Panc1 (cell line): ENCODE measurements around the gene PDGFD.

Experiments used
- SIN3A ChIP-seq: IDR thresholded peaks from 2 replicates; pipeline ENCODE4 v1.6.1; 2012; ENCODE audit warnings: low read depth, mild to moderate bottlenecking, low read length, moderate library complexity, borderline replicate concordance; ENCODE audit not compliant: insufficient read depth
- TF ChIP-seq, protein P1 (sequence below): fragments of 450-650 bp; IDR thresholded peaks from 2 replicates; pipeline ENCODE4 v1.5.1; 2017; ENCODE audit warnings: mild to moderate bottlenecking

DNA sequence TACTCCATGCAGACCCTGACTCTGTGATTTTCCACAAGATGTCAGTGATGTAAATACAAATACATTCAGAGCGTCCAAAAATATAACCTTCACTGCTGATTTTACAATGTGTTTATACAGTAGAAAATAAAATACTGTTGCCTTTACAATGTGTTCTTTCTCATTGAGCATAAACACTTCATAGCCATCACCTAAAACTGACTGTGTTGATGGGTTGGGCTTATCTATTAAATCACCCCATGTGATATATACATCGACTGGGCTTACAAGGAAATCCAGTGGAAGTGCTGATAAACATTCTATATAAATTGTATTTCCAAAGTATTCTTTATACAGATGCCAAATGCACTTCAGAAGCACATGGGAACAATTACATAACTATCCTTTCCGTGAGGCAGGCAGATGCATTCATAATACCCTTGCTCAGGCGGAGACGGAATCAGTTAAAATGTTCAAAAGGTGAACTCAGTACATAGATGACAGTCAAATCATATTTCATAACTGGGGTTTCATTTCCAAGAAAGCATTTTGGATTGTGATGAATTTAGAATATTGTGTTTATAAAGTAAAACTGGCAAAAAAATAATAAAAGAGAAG, 99.8 kb downstream of the PDGFD start:
- no peak for TF ChIP-seq SIN3A
- TF ChIP-seq, protein P1, sequence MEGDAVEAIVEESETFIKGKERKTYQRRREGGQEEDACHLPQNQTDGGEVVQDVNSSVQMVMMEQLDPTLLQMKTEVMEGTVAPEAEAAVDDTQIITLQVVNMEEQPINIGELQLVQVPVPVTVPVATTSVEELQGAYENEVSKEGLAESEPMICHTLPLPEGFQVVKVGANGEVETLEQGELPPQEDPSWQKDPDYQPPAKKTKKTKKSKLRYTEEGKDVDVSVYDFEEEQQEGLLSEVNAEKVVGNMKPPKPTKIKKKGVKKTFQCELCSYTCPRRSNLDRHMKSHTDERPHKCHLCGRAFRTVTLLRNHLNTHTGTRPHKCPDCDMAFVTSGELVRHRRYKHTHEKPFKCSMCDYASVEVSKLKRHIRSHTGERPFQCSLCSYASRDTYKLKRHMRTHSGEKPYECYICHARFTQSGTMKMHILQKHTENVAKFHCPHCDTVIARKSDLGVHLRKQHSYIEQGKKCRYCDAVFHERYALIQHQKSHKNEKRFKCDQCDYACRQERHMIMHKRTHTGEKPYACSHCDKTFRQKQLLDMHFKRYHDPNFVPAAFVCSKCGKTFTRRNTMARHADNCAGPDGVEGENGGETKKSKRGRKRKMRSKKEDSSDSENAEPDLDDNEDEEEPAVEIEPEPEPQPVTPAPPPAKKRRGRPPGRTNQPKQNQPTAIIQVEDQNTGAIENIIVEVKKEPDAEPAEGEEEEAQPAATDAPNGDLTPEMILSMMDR, result no peak
